GM19099 (cell line): ENCODE data around the gene TRAPPC1.
A peak's percentile ranks its signal among the peaks of the same experiment; 100 is the strongest.

Source experiments
- POLR2A ChIP-seq: IDR thresholded peaks from 3 replicates; pipeline ENCODE4 v1.6.1; 2011; ENCODE audit warnings: low read depth; ENCODE audit not compliant: insufficient read length; ENCODE audit errors: extremely low read depth

Gene TRAPPC1

GRCh38 chr17:7916385-7916682 is 15.4 kb downstream of the TRAPPC1 start:
- no peak for TF ChIP-seq POLR2A

DNA sequence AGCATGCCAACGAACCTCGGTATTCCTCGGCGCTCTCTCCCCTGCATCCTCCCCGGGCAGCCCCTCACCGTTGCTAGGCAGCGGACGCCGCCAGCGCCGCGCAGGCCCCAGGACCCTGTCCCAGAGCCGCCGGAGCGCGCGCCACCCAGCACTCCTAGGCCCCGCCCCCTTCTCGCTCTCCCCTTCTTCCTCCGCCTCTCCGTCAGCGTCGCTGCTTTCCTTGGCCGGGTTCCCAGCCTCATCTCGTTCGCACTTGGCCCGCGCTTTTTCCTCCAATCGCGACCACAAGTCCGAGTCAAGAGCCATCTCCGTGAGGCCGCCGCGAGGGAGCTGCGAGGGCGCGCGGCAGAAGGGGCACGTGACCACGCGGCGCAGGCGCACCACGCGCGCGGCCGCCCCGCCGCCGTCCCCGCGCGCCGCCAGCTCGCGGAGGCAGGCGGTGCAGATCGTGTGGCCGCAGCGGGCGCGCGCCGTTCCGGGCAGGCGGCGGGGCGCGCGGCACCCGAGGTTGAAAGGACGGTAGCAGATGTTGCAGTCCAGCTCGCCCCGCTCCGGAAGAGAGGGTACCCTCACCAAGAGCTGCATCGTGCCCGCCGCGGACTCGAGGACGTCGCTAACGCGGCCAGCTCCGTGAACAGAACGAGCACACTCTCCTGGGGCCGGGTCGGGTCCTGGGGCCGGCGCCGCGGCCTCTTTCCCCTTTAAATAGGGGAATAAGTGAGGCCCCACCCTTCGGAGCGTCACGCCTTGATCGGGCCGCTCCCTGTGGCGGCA is 15.9 kb downstream of the TRAPPC1 start, which contains the start of gene RNF227:
Gene RNF227, minus strand, starts transcription at position 679 of the 774 bp plus-strand sequence. Its CDS starts 94 bp downstream, at position 585.
- TF ChIP-seq POLR2A: peak; percentile 71

GRCh38 chr17:7915179-7915610 is 16.6 kb downstream of the TRAPPC1 start:
- no peak for TF ChIP-seq POLR2A

DNA sequence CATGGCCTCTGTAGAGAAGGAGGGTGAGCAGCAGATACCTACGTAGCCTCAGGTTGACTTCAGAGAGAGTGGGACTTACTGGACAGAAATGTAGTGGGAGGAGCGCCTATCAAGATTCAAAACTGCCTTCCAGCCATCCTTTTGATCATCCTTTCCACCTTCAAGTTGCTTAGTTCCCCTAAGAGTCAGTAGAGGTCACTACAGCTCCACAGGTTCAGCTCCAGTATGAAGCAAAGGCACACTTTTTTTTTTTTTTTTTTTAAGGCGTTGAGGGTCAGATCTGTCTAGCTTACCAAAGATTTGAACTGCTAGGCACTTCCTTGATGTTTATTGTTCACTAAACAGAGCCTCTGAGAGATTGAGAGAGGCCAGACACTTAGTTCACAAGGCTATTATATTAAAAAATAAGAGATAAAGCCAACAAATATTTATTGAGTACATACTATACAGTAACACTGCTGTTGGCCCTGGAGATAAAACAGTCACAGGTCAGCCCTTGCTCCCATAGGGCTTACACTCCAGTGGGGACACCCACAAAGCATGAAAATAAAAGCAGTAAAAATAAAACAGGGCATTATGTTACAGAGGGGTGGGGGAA is 18.7 kb downstream of the TRAPPC1 start:
- TF ChIP-seq POLR2A: no peak

- TF ChIP-seq POLR2A: no peak
Observed at GRCh38 chr17:7911116-7911515, 20.6 kb downstream of the TRAPPC1 start.

GRCh38 chr17:7910711-7911110 is 21.0 kb downstream of the TRAPPC1 start:
- TF ChIP-seq POLR2A: no peak

DNA sequence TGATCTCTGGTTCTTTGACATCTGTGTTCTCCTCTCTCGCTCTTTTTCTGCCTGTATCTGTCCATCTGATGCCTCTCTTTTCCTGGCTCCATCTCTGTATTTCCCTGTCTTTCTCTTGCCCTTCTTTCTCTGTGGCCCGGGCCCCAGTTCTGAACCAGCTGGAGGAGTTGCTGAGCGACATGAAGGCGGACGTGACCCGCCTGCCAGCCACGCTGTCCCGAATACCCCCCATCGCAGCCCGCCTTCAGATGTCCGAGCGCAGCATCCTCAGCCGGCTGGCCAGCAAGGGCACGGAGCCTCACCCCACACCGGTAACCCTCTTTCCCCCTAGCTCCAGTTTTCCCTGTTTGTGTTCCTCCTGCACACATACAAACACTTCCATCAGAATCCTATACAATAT is 21.5 kb downstream of the TRAPPC1 start:
- TF ChIP-seq POLR2A: no peak

DNA sequence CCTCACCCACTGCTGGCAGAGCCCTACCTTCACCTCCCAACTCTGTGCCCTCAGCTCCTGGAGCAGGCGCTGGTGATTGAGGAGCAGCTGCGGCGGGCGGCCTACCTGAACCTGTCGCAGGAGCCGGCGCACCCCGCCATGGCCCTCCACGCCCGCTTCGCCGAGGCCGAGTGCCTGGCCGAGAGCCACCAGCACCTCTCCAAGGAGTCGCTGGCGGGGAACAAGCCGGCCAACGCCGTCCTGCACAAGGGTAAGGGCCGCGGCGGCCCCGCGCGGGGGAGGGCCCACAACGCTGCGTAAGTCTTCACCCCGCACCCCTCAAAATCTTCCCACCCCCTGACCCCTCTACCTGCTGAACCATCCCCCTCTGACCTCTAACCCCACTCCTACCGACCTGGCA is 22.7 kb downstream of the TRAPPC1 start:
- TF ChIP-seq POLR2A: no peak

DNA sequence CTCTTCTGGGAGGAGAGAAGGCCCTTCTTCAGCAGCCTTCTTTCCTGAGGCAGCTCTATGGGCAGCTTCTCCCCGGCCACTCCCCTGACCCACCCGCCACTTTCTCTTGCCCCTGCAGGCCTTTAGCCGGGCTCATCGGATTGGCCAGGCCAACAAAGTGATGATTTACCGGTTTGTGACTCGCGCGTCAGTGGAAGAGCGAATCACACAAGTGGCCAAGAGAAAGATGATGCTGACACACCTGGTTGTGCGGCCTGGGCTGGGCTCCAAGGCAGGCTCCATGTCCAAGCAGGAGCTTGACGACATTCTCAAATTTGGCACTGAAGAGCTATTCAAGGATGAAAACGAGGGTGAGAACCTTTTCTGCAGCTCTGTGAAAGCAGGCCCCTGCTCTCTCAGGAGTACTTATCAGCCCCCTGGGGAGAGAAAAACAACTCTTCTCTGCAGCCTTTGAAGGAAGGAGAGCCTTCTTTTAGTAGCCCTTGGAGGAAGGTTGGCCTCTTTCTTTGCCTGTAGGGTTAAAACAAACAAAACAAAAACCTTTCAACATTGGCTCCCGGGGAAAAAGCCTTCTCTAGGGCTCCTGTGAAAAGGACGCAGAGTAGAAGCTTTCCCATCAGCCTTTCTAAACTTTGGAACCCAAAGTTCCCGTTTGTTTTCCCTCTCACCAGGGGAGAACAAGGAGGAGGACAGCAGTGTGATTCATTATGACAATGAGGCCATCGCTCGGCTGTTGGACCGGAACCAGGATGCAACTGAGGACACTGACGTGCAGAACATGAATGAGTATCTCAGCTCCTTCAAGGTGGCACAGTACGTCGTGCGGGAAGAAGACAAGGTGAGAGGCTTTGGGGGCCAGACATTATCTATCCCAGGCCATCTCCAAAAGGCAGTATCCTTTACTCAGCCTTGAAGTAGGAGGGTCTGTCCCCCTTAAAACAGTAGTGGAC is 28.3 kb downstream of the TRAPPC1 start:
- TF ChIP-seq POLR2A: no peak

DNA sequence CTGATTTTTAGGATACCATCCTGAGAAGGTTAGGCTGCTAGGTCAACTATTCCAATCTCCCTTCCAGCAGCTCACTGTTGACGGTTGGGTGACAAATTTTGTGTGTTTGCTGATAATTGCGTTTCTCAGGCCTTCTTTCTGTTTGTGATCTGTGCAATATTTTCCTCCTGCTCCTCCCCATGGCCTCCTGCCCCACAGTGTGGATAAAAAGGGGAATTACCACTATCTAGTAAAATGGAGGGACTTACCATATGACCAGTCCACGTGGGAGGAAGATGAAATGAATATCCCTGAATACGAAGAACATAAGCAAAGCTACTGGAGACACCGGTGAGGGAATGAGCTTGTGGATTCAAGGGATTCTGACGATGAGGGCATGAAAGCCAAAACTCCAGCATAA is 34.0 kb downstream of the TRAPPC1 start:
- no peak for TF ChIP-seq POLR2A

DNA sequence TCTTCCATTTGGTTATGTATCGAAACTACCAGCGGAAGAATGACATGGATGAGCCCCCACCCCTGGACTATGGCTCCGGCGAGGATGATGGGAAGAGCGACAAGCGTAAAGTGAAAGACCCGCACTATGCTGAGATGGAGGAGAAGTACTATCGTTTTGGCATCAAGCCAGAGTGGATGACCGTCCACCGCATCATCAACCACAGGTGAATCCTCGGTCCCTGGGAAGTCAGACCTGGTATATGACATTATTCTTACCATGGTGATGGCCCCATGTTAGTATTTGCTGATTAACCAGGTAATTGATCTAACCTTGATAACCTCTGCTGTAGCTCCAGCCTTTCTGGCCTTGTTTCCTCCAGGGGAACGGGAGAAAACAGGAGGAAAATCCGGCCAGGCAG is 34.7 kb downstream of the TRAPPC1 start:
- no peak for TF ChIP-seq POLR2A

- TF ChIP-seq POLR2A: no peak
Observed at GRCh38 chr17:7894866-7895265, 36.9 kb downstream of the TRAPPC1 start.

GRCh38 chr17:7894226-7894625 is 37.5 kb downstream of the TRAPPC1 start:
- no peak for TF ChIP-seq POLR2A

DNA sequence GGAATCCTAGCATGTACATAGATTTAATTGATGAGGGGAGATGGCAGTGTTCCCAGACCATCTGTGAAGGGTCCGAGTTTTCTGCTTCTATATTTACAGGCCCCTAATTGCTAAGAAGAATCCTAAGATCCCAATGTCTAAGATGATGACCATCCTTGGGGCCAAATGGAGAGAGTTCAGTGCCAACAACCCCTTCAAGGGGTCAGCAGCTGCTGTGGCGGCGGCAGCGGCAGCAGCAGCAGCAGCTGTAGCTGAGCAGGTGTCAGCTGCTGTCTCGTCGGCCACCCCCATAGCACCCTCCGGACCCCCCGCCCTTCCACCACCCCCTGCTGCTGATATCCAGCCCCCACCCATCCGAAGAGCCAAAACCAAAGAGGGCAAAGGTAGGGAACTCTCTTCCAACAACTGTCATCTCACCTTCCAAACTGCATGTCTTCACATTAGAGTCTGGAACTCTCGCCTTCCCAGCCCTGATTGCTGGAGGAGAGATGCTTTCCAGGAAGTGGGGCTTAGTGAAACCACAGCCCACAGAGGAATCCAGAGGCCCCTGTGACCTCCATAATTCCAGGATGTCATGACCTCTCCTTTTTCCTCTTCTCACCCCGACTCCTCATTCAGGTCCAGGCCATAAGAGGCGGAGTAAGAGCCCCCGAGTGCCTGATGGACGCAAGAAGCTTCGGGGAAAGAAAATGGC is 38.4 kb downstream of the TRAPPC1 start:
- TF ChIP-seq POLR2A: no peak
